Right lobe of liver (tissue), 6 donors: Measurements from ENCODE around the gene MBOAT2. TPM values are rescaled to one million over a fixed set of nuclear protein-coding genes. Genes with fewer than 3 reads are reported as not detected.

Source experiments
- ATAC-seq, 4 donors: fragments of 200-7000 bp; cut with Tn5 transposase; one replicate each; pipeline ENCODE4 v1.9.1; 2020; ENCODE audit warnings: mild to moderate bottlenecking in 4 of 4, moderate library complexity in 4 of 4
- DNase-seq, 3 donors: peaks; one replicate each; pipeline ENCODE4 v3.0.0-alpha.2; 2020
- H3K27ac ChIP-seq, 3 donors: fragments of 200-600 bp; one replicate each; pipeline ENCODE4 v1.8.0; 2022
- H3K27me3 ChIP-seq, 2 donors: fragments of 200-600 bp; one replicate each; pipeline ENCODE4 v1.8.0; 2022
- H3K36me3 ChIP-seq, 4 donors: fragments of 200-600 bp; sonication (generic) in 1 of 4; one replicate each; pipeline versions ENCODE4 v1.5.1 to v1.8.0; 2017 to 2022; ENCODE audit warnings: control low read depth in 1 of 4
- H3K4me1 ChIP-seq, 4 donors: fragments of 200-600 bp; sonication (generic) in 1 of 4; one replicate each; pipeline versions ENCODE4 v1.5.1 to v1.8.0; 2017 to 2022; ENCODE audit warnings: control low read depth in 1 of 4
- H3K4me3 ChIP-seq, 3 donors: fragments of 200-600 bp; one replicate each; pipeline ENCODE4 v1.8.0; 2022
- H3K9me3 ChIP-seq, 4 donors: fragments of 200-600 bp; sonication (generic) in 1 of 4; one replicate each; pipeline versions ENCODE4 v1.5.1 to v1.8.0; 2017 to 2022; ENCODE audit warnings: control low read depth in 1 of 4
- CTCF ChIP-seq, 4 donors: fragments of 200-600 bp in 3 of 4; fragments of 450-650 bp in 1 of 4; IDR thresholded peaks; one replicate each; pipeline versions ENCODE4 v1.5.1 to v1.8.0; 2016 to 2022; ENCODE audit warnings: antibody characterized with exemption in 4 of 4, mild to moderate bottlenecking in 2 of 4
- POLR2A ChIP-seq: fragments of 450-650 bp; IDR thresholded peaks from one replicate; pipeline ENCODE4 v1.6.1; 2017; ENCODE audit warnings: antibody characterized with exemption, mild to moderate bottlenecking
- WGBS: methylation state at CpG from one replicate; pipeline ENCODE4 v1.1.6; 2018; ENCODE audit warnings: low coverage, low lambda C conversion rate; ENCODE audit not compliant: insufficient coverage; ENCODE audit errors: missing lambda C conversion rate; 5-methylcytosine and 5-hydroxymethylcytosine counted together
- intact Hi-C, 2 donors: fragments of 100-400 bp; cut with DNase I; formaldehyde crosslinking; loops; one replicate each; pipeline versions ENCODE4 v1.11.2 to v1.14.1; 2022
- total RNA-seq, 6 experiments: library from RNA; depleted of rRNA in 2 of 6; stranded (reverse); fragments of >200 nt in 2 of 6; fragmentation: NEBNext Ultra II Directional in 3 of 6; extraction: Animal tissue kit (Norgen Biotek cat#: 25700) in 3 of 6; gene quantifications; one replicate each; pipeline versions ENCODE4 v1.1.0 to v1.2.4, GENCODE V29; 2016 to 2023
- donor health status: DM: no; HTN: yes; CAD: no.
- donor health status: DM: no; HTN: no; CAD: no.
- donor health status: DM: no; HTN: no; CAD: no.
- donor health status: DM: no; HTN: yes; CAD: no.
- donor health status: DM: no; HTN: yes; CAD: no.

MBOAT2 gene
- total RNA-seq, 6 experiments from 2014 or later: 0.50 to 1.9 (median 1.5) TPM

GRCh38 chr2:8837795-8838140, 165.7 kb downstream of the MBOAT2 start:
- no peak overlapping the region for H3K27ac ChIP-seq
- peak in 1 of 4 donors; percentile 3 for ATAC-seq
- no peaks in the 10 kb centered on the region for H3K36me3 ChIP-seq
- intact Hi-C loops: no loop called here
- TF ChIP-seq CTCF (IDR thresholded peaks at IDR 0.05): no peak
- no peak for TF ChIP-seq POLR2A
- H3K27me3 ChIP-seq: no peaks in the 10 kb centered on the region
- 79% methylated on average over 11 of the region's 11 CpGs for WGBS
- H3K9me3 ChIP-seq: no peaks in the 10 kb centered on the region
- H3K4me1 ChIP-seq: peaks cover 0 to 15% (median 2%) of the 10 kb centered on the region in 4 donors
- peak overlapping the region; percentile 75 to 94 (median 79) for H3K4me3 ChIP-seq
- DNase-seq: no peak

GRCh38 chr2:8836971-8837794, 166.3 kb downstream of the MBOAT2 start, which contains the start of gene KIDINS220:
TSS of gene KIDINS220 (minus strand) at chr2:8837613. CDS start at chr2:8827093, 10,520 bp downstream.
- intact Hi-C loops: no loop called here
- peak within 1 kb of the TSS; percentile 56 to 62 (median 60) for H3K27ac ChIP-seq
- peak within 1 kb of the TSS; percentile 75 to 94 (median 79) for H3K4me3 ChIP-seq
- TF ChIP-seq CTCF (IDR thresholded peaks at IDR 0.05): no peak
- peak; percentile 64 for TF ChIP-seq POLR2A
- H3K36me3 ChIP-seq: no peaks in the 10 kb centered on the region
- WGBS: 0% methylated on average over 21 of the region's 67 CpGs
- peak; percentile 88 to 90 (median 90) for DNase-seq
- peak; percentile 98 to 99 (median 98) for ATAC-seq
- H3K27me3 ChIP-seq: no peaks in the 10 kb centered on the region
- peaks cover 0 to 15% (median 2%) of the 10 kb centered on the region in 4 donors for H3K4me1 ChIP-seq
- H3K9me3 ChIP-seq: no peaks in the 10 kb centered on the region

GRCh38 chr2:8835279-8835678, 168.2 kb downstream of the MBOAT2 start:
- DNase-seq: no peak
- H3K4me3 ChIP-seq: no peak overlapping the region

GRCh38 chr2:8833853-8834252, 169.6 kb downstream of the MBOAT2 start:
- Histone ChIP-seq H3K9me3 (no peaks in the 10 kb centered on the region), H3K27ac (no peak overlapping the region), H3K4me1 (peaks cover 0 to 19% (median 2%) of the 10 kb centered on the region in 4 donors), H3K36me3 (no peaks in the 10 kb centered on the region), H3K27me3 (no peaks in the 10 kb centered on the region), H3K4me3 (no peak overlapping the region)
- DNase-seq: no peak
- ATAC-seq: no peak
- 92% methylated on average over 7 of the region's 7 CpGs for WGBS
- intact Hi-C loops: no loop called here
- TF ChIP-seq POLR2A (no peak), CTCF (IDR thresholded peaks at IDR 0.05) (no peak)

More at GRCh38 chr2:8835279-8835678, 168.2 kb downstream of the MBOAT2 start:
- TF ChIP-seq POLR2A (no peak), CTCF (IDR thresholded peaks at IDR 0.05) (no peak)
- Histone ChIP-seq H3K27ac (no peak overlapping the region), H3K27me3 (no peaks in the 10 kb centered on the region), H3K4me1 (peaks cover 0 to 19% (median 2%) of the 10 kb centered on the region in 4 donors), H3K9me3 (no peaks in the 10 kb centered on the region), H3K36me3 (no peaks in the 10 kb centered on the region)
- no peak for ATAC-seq
- intact Hi-C loops: no loop called here
